Measurements from ENCODE around the gene ITGBL1.

Gene ITGBL1

GRCh38 chr13:101556676-101557123 lies 104.2 kb downstream of the ITGBL1 start:
- TF ChIP-seq CTCF (IDR thresholded peaks at IDR 0.05; ENCODE audit: poor library complexity, severe bottlenecking), result no peak
- no peaks in the 10 kb centered on the region for H3K36me3 ChIP-seq (ENCODE audit: low read depth)
- no peaks in the 10 kb centered on the region for H3K4me1 ChIP-seq (ENCODE audit: insufficient read depth, poor library complexity, severe bottlenecking)

GRCh38 chr13:101565317-101565716 lies 112.8 kb downstream of the ITGBL1 start:
- Histone ChIP-seq H3K4me3 (ENCODE audit: severe bottlenecking) (no peak overlapping the region), H3K4me1 (ENCODE audit: insufficient read depth, poor library complexity, severe bottlenecking) (peaks cover 5% of the 10 kb centered on the region), H3K27ac (ENCODE audit: poor library complexity, severe bottlenecking) (no peak overlapping the region), H3K36me3 (ENCODE audit: low read depth) (no peaks in the 10 kb centered on the region), H3K9me3 (ENCODE audit: severe bottlenecking) (no peaks in the 10 kb centered on the region), H3K27me3 (ENCODE audit: insufficient read depth, poor library complexity, severe bottlenecking) (no peaks in the 10 kb centered on the region)
- TF ChIP-seq CTCF (IDR thresholded peaks at IDR 0.05; ENCODE audit: poor library complexity, severe bottlenecking), result no peak
- DNase-seq (ENCODE audit: low spot score) (no peak), ATAC-seq (ENCODE audit: low read depth) (no peak)

More at GRCh38 chr13:101556676-101557123, 104.2 kb downstream of the ITGBL1 start:
- Histone ChIP-seq H3K27ac (ENCODE audit: poor library complexity, severe bottlenecking) (no peak overlapping the region), H3K4me3 (ENCODE audit: severe bottlenecking) (no peak overlapping the region), H3K9me3 (ENCODE audit: severe bottlenecking) (no peaks in the 10 kb centered on the region), H3K27me3 (ENCODE audit: insufficient read depth, poor library complexity, severe bottlenecking) (no peaks in the 10 kb centered on the region)
- DNase-seq (ENCODE audit: low spot score), result no peak
- ATAC-seq (ENCODE audit: low read depth), result no peak

- TF ChIP-seq CTCF (IDR thresholded peaks at IDR 0.05; ENCODE audit: poor library complexity, severe bottlenecking), result no peak
- H3K36me3 ChIP-seq (ENCODE audit: low read depth), result no peaks in the 10 kb centered on the region
- DNase-seq (ENCODE audit: low spot score), result no peak
These were observed 115.4 kb downstream of the ITGBL1 start for GRCh38 chr13:101567841-101568240.

GRCh38 chr13:101569807-101570206 lies 117.3 kb downstream of the ITGBL1 start:
- Histone ChIP-seq H3K9me3 (ENCODE audit: severe bottlenecking) (no peaks in the 10 kb centered on the region), H3K27ac (ENCODE audit: poor library complexity, severe bottlenecking) (peak overlapping the region; percentile 38), H3K4me3 (ENCODE audit: severe bottlenecking) (no peak overlapping the region), H3K36me3 (ENCODE audit: low read depth) (no peaks in the 10 kb centered on the region), H3K4me1 (ENCODE audit: insufficient read depth, poor library complexity, severe bottlenecking) (peaks cover 8% of the 10 kb centered on the region), H3K27me3 (ENCODE audit: insufficient read depth, poor library complexity, severe bottlenecking) (no peaks in the 10 kb centered on the region)
- DNase-seq (ENCODE audit: low spot score), result no peak
- no peak for TF ChIP-seq CTCF (IDR thresholded peaks at IDR 0.05; ENCODE audit: poor library complexity, severe bottlenecking)
- ATAC-seq (ENCODE audit: low read depth), result no peak

More at GRCh38 chr13:101567841-101568240, 115.4 kb downstream of the ITGBL1 start:
- no peaks in the 10 kb centered on the region for H3K9me3 ChIP-seq (ENCODE audit: severe bottlenecking)
- no peaks in the 10 kb centered on the region for H3K27me3 ChIP-seq (ENCODE audit: insufficient read depth, poor library complexity, severe bottlenecking)
- H3K27ac ChIP-seq (ENCODE audit: poor library complexity, severe bottlenecking), result no peak overlapping the region
- ATAC-seq (ENCODE audit: low read depth), result no peak
- H3K4me1 ChIP-seq (ENCODE audit: insufficient read depth, poor library complexity, severe bottlenecking), result peaks cover 8% of the 10 kb centered on the region
- H3K4me3 ChIP-seq (ENCODE audit: severe bottlenecking), result no peak overlapping the region

- TF ChIP-seq CTCF (IDR thresholded peaks at IDR 0.05; ENCODE audit: poor library complexity, severe bottlenecking), result no peak
- peak overlapping the region; percentile 38 for H3K27ac ChIP-seq (ENCODE audit: poor library complexity, severe bottlenecking)
- H3K4me3 ChIP-seq (ENCODE audit: severe bottlenecking), result no peak overlapping the region
- no peaks in the 10 kb centered on the region for H3K36me3 ChIP-seq (ENCODE audit: low read depth)
- H3K9me3 ChIP-seq (ENCODE audit: severe bottlenecking), result no peaks in the 10 kb centered on the region
- no peak for DNase-seq (ENCODE audit: low spot score)
- peaks cover 8% of the 10 kb centered on the region for H3K4me1 ChIP-seq (ENCODE audit: insufficient read depth, poor library complexity, severe bottlenecking)
- peak; percentile 96 for ATAC-seq (ENCODE audit: low read depth)
- H3K27me3 ChIP-seq (ENCODE audit: insufficient read depth, poor library complexity, severe bottlenecking), result no peaks in the 10 kb centered on the region
These were observed 117.9 kb downstream of the ITGBL1 start for GRCh38 chr13:101570410-101570809.
